K562 (cell line): ENCODE measurements around the gene R3HDM2. TPM values are rescaled to one million over a fixed set of nuclear protein-coding genes. Genes with fewer than 3 reads are reported as not detected.

Experiments
- ADNP ChIP-seq: fragments of 200-800 bp; sonication (Bioruptor generic); IDR thresholded peaks from 2 replicates; pipeline ENCODE4 v1.6.1; 2016; ENCODE audit warnings: missing genetic modification characterization, missing compliant biosample characterization
- BRCA1 ChIP-seq, 2 experiments: fragments of 450-650 bp in 1 of 2; sonication (generic) in 1 of 2; formaldehyde crosslinking in 1 of 2; IDR thresholded peaks; 2 replicates each; pipeline versions ENCODE4 v1.5.0 to v1.6.1; 2017 to 2020; ENCODE audit warnings: mild to moderate bottlenecking in 1 of 2, missing genetic modification reagents in 1 of 2
- CBX5 ChIP-seq: IDR thresholded peaks from 2 replicates; pipeline ENCODE4 v1.6.1; 2014; ENCODE audit warnings: low read depth, borderline replicate concordance
- CLOCK ChIP-seq: fragments of 250-450 bp; sonication (Bioruptor Pico); IDR thresholded peaks from 2 replicates; pipeline ENCODE4 v1.4.0; 2020; ENCODE audit warnings: mild to moderate bottlenecking, moderate library complexity, borderline replicate concordance
- DLX4 ChIP-seq: fragments of 250-450 bp; sonication (Bioruptor Pico); IDR thresholded peaks from 2 replicates; pipeline ENCODE4 v1.6.1; 2021; ENCODE audit warnings: mild to moderate bottlenecking
- HDAC6 ChIP-seq: IDR thresholded peaks from 2 replicates; pipeline ENCODE4 v1.6.1; 2012; ENCODE audit warnings: low read depth, mild to moderate bottlenecking, control low read depth, inconsistent platforms, low read length, moderate library complexity
- HEY1 ChIP-seq: fragments of 250-450 bp; sonication (Bioruptor Pico); IDR thresholded peaks from 2 replicates; pipeline ENCODE4 v1.5.0; 2020; ENCODE audit warnings: mild to moderate bottlenecking, moderate library complexity, borderline replicate concordance
- HMG20B ChIP-seq: fragments of 250-450 bp; sonication (Bioruptor Pico); IDR thresholded peaks from 2 replicates; pipeline ENCODE4 v1.5.0; 2021; ENCODE audit warnings: mild to moderate bottlenecking
- JUNB ChIP-seq: fragments of 450-650 bp; formaldehyde crosslinking; conservative IDR thresholded peaks from 2 replicates; pipeline ENCODE4 v1.4.0; 2020; ENCODE audit warnings: mild to moderate bottlenecking
- KHSRP ChIP-seq: fragments of 450-650 bp; IDR thresholded peaks from 2 replicates; pipeline ENCODE4 v1.6.1; 2017
- MAFF ChIP-seq: IDR thresholded peaks from 2 replicates; pipeline ENCODE4 v1.6.1; 2012; ENCODE audit warnings: low read length, improper control_type of control experiment
- MTA1 ChIP-seq: fragments of 450-650 bp; IDR thresholded peaks from 2 replicates; pipeline ENCODE4 v1.6.1; 2017; ENCODE audit warnings: borderline replicate concordance
- MYNN ChIP-seq, 2 experiments: sonication (generic); formaldehyde crosslinking in 1 of 2; IDR thresholded peaks; 2 replicates each; pipeline versions ENCODE4 v1.5.0 to v1.6.1; 2016 to 2020; ENCODE audit warnings: antibody characterized with exemption in 1 of 2, missing genetic modification reagents in 1 of 2
- SAFB2 ChIP-seq: fragments of 200-400 bp; formaldehyde crosslinking; IDR thresholded peaks from 2 replicates; pipeline ENCODE4 v1.6.1; 2018; ENCODE audit warnings: borderline replicate concordance, low read length, low read depth, moderate library complexity; ENCODE audit not compliant: severe bottlenecking
- TAF15 ChIP-seq: fragments of 200-400 bp; formaldehyde crosslinking; IDR thresholded peaks from 2 replicates; pipeline ENCODE4 v1.6.1; 2017; ENCODE audit warnings: mild to moderate bottlenecking, low read depth, low read length, moderate library complexity
- THAP12 ChIP-seq: fragments of 250-450 bp; sonication (Bioruptor Pico); IDR thresholded peaks from 2 replicates; pipeline ENCODE4 v1.9.0; 2021; ENCODE audit warnings: mild to moderate bottlenecking, inconsistent platforms
- UBTF ChIP-seq, 2 experiments: IDR thresholded peaks; 2 replicates each; pipeline ENCODE4 v1.6.1; 2012; ENCODE audit warnings: improper control_type of control experiment in 2 of 2, low read depth in 2 of 2, low read length in 2 of 2, borderline replicate concordance in 1 of 2
- ZC3H8 ChIP-seq: fragments of 450-650 bp; IDR thresholded peaks from 2 replicates; pipeline ENCODE4 v1.6.1; 2017
- ZFX ChIP-seq: sonication (generic); formaldehyde crosslinking; IDR thresholded peaks from 2 replicates; pipeline ENCODE4 v1.8.0; 2022; ENCODE audit warnings: mild to moderate bottlenecking, missing genetic modification reagents, moderate library complexity
- ZKSCAN8 ChIP-seq: fragments of 200-800 bp; sonication (Bioruptor generic); IDR thresholded peaks from 2 replicates; pipeline ENCODE4 v1.6.1; 2016; ENCODE audit warnings: missing genetic modification characterization, missing compliant biosample characterization
- ZNF23 ChIP-seq: fragments of 250-450 bp; sonication (Bioruptor Pico); IDR thresholded peaks from 2 replicates; pipeline ENCODE4 v1.4.0; 2020; ENCODE audit warnings: mild to moderate bottlenecking
- ZZZ3 ChIP-seq: fragments of 450-650 bp; IDR thresholded peaks from 2 replicates; pipeline ENCODE4 v1.6.1; 2016; ENCODE audit warnings: antibody characterized with exemption, mild to moderate bottlenecking, moderate library complexity
- polyA plus RNA-seq, 8 experiments: library from polyadenylated mRNA; depleted of rRNA in 4 of 8; stranded (reverse) in 5 of 8; unstranded in 3 of 8; fragments of >200 nt; fragmentation: Nextera tagmentation in 2 of 8; fragmentation: Illumina TruSeq in 1 of 8; extraction: Ambion mirVana in 2 of 8; extraction: Trizol in 1 of 8; gene quantifications; 2 replicates each; pipeline versions ENCODE4 v1.2.1 to v1.2.3, GENCODE V29; 2011 to 2014; ENCODE audit warnings: inconsistent platforms in 1 of 8, missing spikeins in 1 of 8
- total RNA-seq, 7 experiments: library from RNA; depleted of rRNA in 6 of 7; stranded (reverse); fragments of >200 nt in 6 of 7; fragmentation: Illumina TruSeq in 2 of 7; extraction: Trizol in 2 of 7; gene quantifications; 2 replicates each; pipeline versions ENCODE4 v1.2.1 to v1.2.3, GENCODE V29; 2011 to 2021; ENCODE audit warnings: low replicate concordance in 1 of 7

Gene R3HDM2
- total and polyA plus RNA-seq, 9 of the 15 experiments (the other 6 are each of a cell fraction or from before 2014, with no cell fraction given) = 3.3 to 18.8 (median 9.0) TPM

- no peak for TF ChIP-seq CLOCK (CRISPR knock-in tag)
- no peak for TF ChIP-seq HMG20B (CRISPR knock-in tag)
- no peak for TF ChIP-seq ZC3H8
- TF ChIP-seq MAFF = no peak
- peak in 1 of 2 experiments; percentile 68; a peak in 1 of 4 replicates for TF ChIP-seq UBTF (IDR thresholded peaks at IDR 0.05; ENCODE audit: borderline replicate concordance in 1 of 2, low read depth in 2 of 2, low read length in 2 of 2)
- no peak for TF ChIP-seq SAFB2
- no peak for TF ChIP-seq ZNF23 (CRISPR knock-in tag)
- no peak for TF ChIP-seq KHSRP
- TF ChIP-seq HDAC6 = no peak
- no peak for TF ChIP-seq MTA1
- TF ChIP-seq JUNB (CRISPR knock-in tag) = no peak
- TF ChIP-seq TAF15 = no peak
- no peak for TF ChIP-seq MYNN (IDR thresholded peaks at IDR 0.05)
- TF ChIP-seq MYNN (CRISPR knock-in tag; IDR thresholded peaks at IDR 0.05) = no peak
- TF ChIP-seq ZKSCAN8 (CRISPR knock-in tag) = no peak
- TF ChIP-seq ZFX (CRISPR knock-in tag) = no peak
- no peak for TF ChIP-seq ADNP
- TF ChIP-seq DLX4 = no peak
- no peak for TF ChIP-seq THAP12 (CRISPR knock-in tag)
- no peak for TF ChIP-seq BRCA1 (IDR thresholded peaks at IDR 0.05)
- no peak for TF ChIP-seq BRCA1 (CRISPR knock-in tag; IDR thresholded peaks at IDR 0.05)
- TF ChIP-seq CBX5 = no peak
- TF ChIP-seq HEY1 = no peak
- TF ChIP-seq ZZZ3 = no peak
Measured at GRCh38 chr12:57235017-57235727, 195.7 kb downstream of the R3HDM2 start (continued).
